Right kidney (tissue), 1 donor: ENCODE results near the gene KCNH4.

Source experiments
- DNase-seq: peaks from one replicate; pipeline ENCODE4 v3.0.0-alpha.2; 2016

Gene KCNH4

DNA sequence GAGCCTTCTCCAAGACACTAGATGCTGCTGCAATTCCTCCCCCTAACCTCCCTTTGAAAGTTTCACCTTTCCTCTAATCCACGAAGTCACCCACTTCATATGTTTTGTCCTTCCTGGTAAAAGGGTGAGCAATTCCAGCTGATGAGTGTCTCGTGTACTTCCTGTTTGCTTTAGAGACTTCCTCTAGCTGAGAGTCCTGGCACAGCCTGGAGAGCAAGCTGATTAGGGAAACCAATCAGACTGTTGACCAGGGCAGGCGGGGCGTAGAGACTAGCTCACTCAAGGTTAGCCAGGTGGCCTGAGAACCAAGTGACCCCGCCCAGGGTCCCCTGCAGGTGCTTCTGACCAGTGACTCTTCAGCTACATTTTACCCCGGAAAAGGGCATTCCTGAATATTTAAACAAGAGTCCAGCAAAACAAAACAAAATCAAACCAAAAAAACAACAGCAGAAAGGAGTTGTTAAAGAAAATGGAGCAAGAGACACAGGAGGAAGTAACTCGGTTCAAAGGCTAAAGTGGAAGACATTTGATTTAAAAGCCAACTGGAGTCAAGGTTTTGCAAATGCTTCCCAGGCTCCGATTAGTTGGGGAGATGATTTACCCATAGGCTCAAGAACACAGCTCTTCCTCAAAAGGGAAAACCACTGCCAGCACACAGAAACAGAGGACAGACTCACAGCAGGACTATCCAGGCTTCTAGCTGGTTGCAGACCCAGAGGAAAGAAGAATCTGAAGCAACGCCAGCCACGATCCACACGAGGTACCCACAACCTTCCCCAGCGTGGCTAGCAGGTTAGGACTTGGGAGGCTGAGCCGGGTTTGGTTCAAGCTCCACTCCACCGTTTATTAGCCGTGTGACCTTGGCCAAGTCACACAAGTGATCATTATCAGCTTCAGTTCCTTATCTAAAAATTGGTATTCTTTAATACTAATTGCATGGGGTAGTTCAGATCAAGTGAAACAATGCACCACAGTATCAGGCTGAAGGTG, 45.0 kb downstream of the KCNH4 start:
- no peak for DNase-seq

GRCh38 chr17:42135151-42135550, 45.8 kb downstream of the KCNH4 start:
- DNase-seq: no peak

DNA sequence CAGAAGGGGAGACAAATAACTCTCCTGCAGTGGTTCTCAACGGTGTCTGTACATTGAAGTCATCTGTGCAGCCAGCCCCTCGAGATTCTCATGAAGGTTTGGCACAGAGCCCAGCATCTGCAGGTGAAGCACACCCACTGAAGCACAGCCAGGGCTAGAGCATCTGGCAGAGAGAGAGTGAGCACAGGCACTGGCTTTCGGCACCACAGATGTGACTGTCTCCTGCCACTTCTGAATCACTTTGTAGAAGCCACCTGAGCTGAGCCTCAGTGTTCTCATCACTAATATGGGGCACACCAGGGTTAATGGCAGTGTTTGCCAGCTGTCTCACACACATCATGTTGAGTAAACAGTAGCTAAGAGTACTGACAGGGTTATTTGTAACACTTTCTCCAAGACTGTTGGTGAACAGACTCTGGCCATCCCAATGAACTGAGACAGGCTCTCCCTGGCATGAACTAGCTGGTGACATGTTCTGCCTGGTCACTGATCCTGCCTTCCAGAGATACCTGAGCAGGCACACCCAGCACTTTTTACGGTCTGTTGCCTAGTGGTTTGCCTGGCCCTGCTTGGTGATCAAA, 47.4 kb downstream of the KCNH4 start:
- DNase-seq: no peak

DNA sequence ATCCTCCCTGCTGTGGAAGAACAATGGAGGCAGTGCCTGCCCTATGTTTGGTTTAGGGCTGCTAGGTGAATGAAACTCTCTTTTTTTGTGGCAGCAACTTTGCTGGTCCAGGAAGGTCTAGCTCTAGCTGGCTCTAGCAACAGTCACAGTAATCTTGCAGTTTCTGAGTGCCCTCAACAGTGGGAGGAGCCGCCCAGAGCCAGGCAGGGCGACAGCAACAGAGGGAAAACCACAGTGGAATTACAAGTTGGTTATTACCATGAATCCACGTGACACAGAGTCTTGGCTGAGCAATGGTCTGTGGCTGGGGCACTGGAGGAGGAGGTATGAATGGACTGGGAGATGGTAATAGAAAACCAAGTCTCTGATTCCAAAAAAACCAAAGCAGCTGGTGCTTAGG, 48.0 kb downstream of the KCNH4 start:
- DNase-seq: no peak

DNA sequence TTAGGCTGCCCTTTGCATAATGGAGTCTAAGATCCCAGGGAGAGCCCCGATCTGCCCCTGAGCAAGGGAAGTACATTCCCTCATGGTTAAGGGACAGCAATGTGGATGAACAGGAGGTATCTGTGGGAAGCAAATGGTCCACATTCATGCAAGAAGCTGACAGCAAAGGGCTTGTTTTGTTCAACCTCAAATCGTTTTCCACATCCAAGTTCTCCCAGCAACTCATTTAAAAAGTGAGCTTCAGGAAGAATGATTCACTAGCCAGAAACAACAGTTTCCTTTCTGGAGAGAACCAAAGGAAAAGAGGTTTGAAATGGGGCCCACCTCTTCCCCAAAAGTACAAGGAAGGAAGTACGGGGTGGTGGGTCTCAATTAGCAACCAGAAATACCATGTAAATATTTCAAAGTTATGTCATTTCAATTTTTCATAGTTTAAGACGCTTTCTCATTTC, 48.9 kb downstream of the KCNH4 start:
- no peak for DNase-seq

GRCh38 chr17:42131232-42131631, 49.7 kb downstream of the KCNH4 start:
- no peak for DNase-seq

GRCh38 chr17:42130310-42130936, 50.5 kb downstream of the KCNH4 start:
- DNase-seq: no peak

DNA sequence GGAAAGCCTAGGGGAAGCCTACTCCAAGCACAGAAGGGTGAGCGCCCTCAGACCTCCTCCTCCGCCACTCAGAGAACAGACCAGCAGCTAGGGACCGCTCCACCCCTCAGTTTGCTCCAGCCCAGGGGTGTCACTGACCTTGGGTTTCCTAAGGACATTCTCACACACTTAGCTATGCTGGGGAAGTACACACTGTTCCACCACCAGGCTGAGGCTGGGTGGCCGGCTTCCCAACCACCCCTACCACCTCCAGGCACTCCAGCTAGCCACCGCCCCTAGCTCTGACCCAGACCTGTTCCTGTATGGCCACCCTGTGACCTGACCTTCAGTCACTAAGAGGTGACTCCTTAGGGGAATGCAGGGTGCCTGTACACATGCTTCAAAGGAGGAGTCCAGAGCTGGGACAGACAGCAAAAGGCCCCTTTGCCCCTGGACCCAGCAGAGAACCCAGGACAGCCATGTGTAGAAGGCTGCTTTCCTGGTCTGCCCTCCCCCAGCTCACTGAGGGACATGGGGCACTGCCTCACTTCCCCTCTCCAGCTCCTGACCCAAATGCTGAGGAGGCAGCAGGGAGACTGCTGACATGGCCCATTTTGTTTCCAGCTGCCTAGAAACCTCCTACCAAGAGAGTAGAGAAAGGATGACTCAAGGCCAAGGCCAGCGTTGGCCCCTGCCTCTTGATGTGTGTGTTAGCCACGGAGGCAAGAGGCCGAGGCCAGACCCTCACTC, 51.7 kb downstream of the KCNH4 start:
- DNase-seq: no peak

DNA sequence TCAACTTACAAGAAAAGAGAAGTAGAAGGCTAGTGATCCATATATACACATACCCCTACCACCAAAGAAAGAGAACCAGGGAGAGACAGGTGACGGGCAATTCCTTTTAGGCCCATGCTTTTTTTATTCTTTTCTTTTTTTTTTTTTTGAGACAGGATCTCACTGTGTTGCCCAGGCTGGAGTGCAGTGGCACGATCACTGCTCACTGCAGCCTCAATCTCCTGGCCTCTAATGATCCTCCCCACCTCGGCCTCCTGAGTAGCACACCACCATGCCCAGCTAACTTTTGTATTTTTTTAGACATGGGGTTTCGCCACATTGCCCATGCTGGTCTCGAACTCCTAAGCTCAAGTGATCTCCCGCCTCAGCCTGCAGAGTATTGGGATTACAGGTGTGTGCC, 53.5 kb downstream of the KCNH4 start:
- DNase-seq: no peak

GRCh38 chr17:42126836-42127235, 54.1 kb downstream of the KCNH4 start:
- DNase-seq: no peak

DNA sequence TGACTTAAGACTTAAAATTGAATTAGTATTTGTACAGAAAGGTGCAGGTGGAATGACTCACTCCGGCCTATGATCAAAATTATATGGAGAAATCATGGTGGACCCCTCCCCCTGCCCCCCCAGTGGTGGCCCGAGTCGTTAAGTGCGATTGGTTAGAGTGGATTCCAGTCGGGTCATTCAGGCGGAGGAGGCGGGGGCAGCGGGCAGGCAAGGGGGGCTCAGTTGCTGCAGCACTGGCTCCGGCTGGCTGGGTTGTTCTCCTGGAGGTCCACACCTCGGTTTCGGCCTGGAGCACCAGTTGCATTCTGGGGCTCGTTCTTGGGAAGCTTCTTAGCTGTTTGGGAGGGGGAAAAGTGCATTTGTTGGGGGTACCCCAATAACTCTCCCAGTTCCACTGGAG, 55.4 kb downstream of the KCNH4 start:
- no peak for DNase-seq

DNA sequence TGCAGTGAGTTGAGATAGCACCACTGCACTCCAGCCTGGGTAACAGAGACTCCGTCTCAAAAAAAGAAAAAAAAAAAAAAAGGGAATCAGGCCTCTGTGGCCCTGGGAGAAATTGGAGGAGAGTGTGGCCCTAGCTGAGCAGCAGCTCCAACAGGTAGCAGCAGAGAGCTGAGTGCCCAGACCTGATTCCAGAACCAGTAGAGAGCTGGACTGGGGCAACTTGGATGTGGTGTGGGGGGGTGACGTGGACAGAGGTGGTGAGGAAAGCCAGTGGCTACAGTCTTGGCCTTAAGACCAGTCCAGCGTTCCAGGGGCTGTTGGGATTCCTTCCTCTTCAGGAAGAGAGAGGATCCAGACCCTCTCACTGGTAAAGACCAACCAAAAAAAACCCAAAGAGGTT, 56.7 kb downstream of the KCNH4 start:
- DNase-seq: no peak

DNA sequence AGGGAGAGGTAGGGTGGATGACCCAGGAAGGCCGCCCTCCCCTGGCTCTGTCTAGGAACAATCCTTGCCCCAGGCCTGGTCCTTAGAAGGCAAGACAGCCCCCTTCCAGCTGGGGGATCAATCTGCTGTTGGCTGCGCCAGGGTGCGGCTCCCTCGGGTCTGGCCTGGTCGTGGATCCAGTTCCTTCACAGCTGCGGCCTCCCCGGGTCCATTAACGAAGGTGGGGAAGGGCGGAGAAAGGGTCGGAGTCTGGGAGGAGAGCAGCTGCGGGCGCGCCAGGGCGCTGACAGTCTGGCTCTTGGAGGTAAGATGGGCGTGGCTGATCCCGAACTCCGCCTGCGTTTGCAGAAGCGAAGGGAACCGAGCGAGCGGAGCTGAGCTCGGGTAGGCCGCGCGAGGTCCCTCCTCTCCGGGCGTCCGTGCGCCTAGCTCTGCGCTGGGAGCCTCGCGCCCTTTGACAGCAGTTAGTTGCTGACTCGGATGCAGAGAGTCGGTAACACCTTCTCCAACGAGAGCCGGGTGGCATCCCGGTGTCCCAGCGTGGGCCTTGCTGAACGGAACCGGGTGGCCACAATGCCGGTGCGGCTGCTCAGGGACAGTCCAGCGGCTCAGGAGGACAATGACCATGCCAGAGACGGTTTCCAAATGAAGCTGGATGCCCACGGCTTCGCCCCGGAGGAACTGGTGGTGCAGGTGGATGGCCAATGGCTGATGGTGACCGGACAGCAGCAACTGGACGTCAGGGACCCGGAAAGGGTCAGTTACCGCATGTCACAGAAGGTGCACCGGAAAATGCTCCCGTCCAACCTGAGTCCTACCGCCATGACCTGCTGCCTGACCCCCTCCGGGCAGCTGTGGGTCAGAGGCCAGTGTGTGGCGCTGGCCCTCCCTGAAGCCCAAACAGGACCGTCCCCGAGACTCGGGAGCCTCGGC, 58.3 kb downstream of the KCNH4 start, which contains the start of gene HSPB9:
HSPB9 (plus strand) TSS at position 434 of the 933 bp plus-strand sequence; CDS start at position 481, 47 bp downstream.
- peak; percentile 58 for DNase-seq

DNA sequence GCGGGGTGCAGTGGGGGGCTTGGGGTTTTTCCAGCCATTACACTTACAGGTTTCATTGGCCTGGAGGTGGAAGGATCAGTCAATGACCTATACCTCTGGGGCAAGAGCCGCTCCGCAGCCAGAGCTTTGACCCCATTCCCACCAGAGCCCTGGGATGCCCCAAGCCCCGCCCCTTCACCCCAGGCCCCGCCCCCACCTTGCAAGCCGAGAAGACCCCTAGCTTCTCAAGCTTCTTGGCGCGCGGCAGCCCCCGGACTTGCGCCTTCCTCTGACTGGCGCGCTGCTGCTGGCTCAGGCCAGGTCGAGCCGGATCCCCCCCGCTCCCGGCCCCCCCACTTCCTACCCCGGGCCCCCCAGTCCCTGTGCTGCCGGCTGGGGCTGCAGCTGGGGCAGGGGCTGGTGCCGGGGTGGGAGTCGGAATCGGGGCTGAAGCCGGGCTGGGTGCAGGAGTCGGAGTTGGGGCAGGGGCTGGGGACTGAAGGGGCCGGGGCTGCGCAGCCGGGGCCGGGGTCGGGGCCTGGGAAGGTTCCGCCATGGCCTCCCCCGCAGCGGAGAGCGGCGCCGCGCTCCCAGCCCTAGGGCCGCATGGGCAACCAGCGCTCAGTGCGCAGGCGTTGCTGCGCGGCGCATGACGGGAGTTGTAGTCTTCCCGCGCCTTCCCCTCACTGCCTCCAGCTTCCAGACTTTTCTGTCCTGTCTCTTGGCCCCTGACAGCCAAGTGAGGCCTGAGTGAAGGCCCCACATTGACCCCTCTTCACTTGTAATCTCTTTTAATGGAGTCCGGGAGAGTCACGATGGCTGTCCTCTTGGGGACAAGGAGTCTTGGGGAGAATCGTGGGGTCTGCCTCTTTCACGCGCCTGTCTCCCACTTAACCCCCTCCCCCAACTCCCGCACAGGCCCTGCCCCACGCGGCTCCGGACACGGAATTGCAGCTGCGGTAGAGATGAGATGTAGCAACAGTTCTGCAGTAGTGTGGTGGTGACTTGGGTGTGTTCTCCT, 59.9 kb downstream of the KCNH4 start, which contains the start of gene KAT2A:
KAT2A (minus strand) TSS at position 598 of the 1,000 bp plus-strand sequence; CDS start at position 535, 63 bp downstream.
- DNase-seq: peak; percentile 65

DNA sequence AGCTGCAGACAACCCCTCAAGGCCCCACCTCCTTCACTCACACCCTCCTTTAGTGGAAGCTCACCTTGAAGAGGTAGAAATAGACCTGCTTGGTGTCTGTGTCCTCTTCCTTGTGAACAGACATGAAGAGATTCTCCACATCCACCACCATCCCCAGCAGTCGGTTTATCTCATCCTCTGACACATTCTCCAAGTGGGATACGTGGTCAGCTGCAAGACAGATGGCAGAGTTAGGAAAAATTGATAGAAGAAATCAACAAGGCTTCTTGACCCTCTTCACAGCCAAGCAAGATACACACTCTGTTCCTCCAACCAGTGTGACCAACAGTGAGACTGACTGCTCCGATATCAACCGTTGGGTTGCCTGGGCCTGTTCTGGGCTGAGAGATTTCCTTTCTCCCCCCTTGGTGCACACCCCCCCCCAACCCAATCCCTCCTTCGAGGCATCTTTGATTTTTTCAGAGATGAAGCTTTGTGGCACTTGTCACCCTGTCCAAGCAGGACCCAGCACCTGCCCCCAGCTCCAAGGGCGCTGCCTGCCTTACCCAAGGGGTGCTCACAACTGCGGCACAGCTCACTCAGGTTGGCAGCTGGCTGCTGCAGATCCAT, 60.7 kb downstream of the KCNH4 start:
- no peak for DNase-seq

DNA sequence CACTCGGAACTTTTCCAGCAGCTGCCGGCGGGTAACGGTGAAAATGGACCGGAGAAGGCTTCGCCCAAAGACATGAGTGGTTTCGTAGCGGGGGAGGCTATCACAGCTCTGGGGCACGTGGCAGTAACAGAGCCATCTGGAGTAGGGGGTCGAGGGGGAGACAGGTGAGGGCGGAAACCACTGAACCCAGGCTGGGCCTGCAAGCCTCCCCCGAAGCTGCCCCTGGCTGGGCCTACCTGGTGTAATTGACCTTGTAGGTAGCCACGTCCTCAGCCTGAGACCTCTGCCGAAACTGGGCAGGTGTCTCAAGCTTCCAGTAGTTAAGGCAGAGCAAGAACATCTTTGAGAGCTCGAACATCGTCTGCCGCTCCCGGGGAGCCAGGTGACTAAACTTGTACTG, 61.6 kb downstream of the KCNH4 start:
- DNase-seq: no peak

- DNase-seq: no peak
Observed at GRCh38 chr17:42118545-42118944, 62.4 kb downstream of the KCNH4 start.

DNA sequence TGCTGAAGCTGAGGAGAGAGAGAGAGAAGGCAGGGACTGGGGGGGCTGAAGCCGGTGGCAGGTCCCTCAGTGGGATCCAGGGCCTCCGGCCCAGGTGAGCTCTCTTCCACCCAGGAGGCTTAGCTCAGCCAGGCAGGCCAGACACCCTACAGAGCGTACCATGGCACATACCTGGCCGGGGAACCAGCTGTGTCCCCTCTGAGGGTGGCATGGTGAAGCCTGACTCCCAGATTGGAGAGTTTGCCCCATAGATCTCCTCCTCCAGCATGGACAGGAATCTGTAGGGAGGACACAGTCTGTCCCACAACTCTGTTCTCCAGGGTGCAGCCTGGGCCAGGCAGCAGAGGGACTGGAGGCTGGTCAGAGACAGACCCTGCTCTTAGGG, 62.8 kb downstream of the KCNH4 start:
- no peak for DNase-seq

DNA sequence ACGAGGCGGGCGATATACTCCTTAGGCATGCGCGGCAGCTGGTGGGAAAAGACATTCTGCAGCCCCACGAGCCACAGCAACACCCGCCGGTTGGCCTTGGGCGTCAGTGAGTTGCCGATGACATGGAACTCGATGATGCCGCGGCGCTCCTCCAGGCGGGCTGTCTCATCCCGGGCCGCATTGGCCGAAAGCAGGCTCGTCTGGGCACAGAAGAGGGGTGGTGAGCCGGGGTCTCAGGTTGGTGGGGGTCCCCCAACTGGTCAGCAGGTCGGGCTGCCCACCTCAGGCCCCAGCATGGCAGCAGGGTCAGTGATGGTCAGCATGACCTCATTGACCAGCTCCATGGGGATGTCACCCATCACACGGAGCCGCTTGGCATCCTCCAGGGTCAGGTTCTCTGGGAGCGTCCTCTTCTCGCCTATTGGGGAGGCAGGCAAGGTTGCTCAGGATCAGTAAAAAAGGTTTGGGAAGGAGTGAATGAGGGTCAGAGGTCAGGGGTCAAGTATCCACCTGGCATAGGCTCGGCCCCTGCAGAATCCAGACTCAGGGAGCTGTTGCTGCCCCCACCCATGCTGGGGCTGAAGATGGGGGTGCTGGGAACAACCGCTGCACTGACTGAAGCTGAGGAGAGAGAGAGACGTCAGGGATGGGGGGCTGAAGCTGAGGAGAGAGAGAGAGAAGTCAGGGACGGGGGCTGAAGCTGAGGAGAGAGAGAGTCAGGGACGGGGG, 63.4 kb downstream of the KCNH4 start:
- DNase-seq: no peak
